ENCODE measurements around the gene CREBBP.

Gene CREBBP

DNA sequence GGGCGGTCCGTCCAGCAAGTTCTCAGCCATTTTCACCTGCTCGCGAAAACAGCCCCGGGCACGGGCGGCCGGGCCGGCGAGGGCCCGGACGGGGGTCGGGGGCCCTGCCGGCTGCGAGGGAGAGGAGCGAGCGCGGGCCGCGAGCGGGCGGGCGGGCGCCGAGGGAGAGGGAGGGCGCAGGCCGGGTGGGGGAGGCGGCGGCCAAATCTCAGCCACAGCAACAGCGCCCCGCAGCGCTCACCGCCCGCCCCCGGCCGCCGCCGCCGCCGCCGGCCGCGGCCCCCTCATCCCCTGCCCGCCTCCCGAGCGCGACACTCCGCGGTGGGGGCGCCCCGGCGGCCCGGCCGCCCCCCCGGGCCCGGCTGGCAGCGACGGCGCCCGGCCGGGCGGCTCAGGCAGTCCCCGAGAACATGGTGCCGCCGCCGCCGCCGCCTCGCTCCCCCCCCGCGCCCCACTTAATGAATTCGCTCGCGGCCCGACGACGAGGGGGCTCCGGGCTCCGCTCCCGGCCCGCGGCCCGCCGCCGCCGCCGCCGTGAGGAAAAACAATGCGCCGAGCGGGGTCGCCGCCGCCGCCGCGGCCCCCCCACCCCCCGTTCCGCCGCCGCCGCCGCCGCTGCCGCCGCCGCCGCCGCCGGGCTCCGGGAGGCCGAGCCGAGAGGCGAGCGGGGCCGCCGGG lies 487 bp downstream of the CREBBP start:
- DNase-seq (ENCODE audit: low read depth), result no peak

DNA sequence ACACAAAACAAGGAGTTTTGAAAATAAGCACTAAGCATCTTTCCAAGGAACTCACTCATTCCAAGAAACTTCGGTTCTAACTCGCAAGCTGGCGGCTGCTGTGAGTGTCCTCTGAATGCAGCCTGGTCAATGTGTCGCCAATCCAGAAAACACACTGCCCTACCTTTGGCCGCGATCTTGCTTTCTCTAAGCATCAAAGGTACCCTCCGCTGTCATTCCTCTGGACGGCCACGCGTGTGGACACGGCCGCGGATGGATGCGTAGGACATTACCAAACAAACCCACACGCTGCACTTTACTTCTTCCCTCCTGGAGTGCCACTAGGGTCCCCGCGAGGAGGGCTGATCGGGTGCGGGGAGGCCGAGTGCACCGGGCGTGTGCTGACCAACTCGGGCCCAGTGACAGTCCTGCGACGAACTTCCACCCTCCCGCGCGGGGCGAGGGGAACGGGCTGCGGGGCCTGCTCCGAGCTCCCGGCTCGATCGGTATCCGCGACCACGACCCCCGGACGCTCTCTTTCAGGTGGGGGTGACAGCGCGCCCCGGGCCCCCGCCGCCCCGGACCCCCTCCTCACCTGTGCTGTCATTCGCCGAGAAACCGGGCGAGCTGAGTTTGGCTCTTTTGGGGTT lies 1.1 kb downstream of the CREBBP start:
- DNase-seq (ENCODE audit: low read depth), result no peak

DNA sequence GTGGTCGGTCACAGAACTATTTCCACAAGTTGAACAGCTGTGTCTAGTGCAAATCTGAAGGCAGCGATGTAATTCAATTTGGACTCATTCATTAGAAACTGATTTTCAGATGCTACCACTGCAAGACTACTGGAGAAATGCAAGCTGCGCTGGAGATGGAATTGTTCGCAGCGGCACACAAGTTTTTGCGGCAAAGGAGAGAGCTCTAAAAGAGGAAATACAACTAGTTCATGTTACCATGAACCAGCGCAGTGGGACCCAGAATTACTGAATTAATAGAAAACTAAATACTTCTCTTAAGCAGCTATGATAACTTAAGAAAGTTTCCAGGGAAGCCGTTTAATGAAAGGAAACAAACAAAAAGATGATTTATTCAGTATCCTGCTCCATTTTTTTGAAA lies 1.9 kb downstream of the CREBBP start:
- DNase-seq (ENCODE audit: low read depth), result no peak

DNA sequence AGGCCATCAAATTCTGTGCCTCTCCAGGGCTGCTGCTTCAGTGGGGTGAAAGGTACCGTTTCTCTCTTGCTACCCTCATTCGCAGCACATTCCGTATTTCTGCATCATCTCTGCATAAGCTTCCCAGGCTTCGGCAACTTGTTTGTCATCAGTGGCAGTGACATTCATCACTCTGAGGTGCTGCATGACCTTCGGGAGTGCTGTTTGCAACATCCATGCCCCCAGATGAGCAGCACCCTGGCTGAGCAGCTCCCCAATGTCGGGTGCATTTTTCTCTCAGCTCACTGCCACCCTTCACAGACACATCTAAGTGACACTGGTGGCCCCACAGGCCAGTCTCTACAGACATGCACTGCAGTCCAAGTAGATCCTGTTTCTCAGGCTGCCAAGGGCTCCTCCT lies 3.8 kb downstream of the CREBBP start:
- no peak for DNase-seq (ENCODE audit: low read depth)

DNA sequence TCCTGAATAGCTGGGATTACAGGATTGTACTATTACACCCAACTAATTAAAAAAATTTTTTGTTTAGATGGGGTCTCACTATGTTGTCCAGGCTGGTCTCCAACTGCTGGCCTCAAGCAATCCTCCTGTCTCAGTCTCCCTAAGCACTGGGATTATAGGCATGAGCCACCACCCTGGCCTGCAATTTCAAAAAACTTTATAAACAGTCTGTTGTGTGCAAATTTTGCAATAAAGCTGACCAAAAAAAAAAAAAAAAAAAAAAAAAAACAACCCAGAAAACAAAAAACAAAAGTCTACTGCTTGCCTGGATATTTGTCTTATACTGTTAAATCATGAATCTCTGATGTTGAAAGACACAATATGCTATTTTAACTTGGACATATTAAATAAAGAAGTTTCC lies 4.4 kb downstream of the CREBBP start:
- no peak for DNase-seq (ENCODE audit: low read depth)

DNA sequence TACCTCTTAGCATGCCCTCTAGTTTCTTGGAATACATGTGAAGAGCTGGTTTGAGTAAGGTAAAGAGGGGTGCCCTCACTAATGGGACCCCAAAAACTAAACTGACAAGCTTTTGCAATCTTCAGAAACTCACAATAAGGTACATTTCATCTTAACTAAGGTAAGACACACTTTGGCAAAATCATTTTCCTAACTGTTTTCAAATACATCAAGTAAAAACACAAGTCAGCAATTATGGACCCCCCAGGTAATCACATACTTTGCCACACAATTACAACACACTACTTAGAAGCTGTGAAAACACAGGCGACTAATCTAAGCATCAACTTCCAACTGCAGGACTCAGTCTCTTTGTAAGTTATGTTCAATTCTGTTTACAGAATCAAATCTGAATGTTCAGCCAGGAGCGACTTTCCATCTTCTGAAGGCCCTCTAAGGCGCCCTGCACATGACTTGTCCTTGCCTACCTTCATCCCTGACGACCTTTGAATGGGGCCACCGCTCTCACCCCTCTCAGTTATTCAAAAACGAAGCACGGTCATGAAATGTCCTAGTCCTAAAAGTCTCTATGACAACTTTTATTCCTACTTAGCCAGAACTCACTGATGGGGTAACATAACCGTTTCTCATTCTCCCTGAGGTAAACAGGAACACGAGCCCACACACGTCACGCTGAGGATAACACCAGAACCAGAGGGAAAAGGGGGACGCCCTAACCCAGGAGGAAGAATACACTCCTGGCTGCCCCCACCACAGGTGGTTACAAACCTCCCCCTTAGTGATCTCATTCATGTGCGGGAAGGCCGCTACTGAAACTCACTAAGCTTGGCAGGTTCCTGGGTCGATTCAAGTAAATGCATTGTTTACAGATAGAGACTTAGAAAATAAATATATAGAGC lies 5.5 kb downstream of the CREBBP start:
- no peak for DNase-seq (ENCODE audit: low read depth)

DNA sequence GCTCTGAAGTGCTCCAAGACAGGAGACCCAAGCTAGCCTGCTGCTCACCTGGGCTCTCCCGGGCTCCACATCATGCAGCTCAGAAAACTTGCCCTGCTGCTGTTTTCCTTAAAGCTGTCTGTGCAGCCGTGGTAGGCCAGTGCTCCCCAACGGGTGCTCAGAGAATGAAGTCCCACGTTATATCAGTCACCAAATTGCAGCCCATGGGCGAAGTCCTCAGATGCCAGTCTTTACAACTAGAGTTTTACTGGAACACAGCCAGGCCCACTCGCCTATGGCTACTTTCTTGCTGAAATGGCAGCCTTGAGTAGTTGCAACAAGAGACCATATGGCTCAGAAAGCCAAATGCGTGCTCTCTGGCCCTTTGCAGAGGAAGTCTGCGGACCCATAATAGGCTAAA lies 6.3 kb downstream of the CREBBP start:
- no peak for DNase-seq (ENCODE audit: low read depth)

DNA sequence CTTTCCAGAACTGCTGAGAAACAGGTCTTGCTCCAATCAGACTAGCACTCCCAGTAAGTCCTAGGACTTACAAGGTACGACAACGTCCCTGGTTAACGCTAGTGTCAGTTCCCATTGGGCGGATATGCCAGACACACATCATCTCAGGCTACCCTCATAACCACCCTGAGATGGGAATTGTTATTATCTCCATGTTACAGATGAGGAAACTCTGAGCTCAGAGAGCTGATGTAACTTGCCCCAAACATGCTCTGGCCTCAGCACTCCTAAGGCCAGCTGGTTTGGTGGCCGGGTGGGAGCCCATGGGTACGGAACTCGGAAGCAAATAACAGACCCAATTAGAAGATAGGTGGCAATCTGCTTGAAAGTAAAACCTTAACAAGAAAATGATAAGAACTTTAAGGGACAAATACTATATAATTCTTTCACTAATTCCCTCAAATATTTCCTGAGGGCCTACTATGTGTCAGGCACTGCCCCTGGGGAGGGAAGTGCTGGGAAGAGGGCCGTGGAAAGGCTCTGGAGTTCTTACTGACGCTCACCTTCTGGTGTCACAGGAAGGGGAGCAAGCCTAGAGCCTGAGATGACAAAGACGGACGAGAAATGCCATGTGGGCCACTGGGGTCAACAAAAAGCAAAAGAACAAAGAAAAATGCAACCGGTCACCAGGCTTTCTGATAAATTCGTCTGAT lies 6.9 kb downstream of the CREBBP start:
- DNase-seq (ENCODE audit: low read depth), result no peak

DNA sequence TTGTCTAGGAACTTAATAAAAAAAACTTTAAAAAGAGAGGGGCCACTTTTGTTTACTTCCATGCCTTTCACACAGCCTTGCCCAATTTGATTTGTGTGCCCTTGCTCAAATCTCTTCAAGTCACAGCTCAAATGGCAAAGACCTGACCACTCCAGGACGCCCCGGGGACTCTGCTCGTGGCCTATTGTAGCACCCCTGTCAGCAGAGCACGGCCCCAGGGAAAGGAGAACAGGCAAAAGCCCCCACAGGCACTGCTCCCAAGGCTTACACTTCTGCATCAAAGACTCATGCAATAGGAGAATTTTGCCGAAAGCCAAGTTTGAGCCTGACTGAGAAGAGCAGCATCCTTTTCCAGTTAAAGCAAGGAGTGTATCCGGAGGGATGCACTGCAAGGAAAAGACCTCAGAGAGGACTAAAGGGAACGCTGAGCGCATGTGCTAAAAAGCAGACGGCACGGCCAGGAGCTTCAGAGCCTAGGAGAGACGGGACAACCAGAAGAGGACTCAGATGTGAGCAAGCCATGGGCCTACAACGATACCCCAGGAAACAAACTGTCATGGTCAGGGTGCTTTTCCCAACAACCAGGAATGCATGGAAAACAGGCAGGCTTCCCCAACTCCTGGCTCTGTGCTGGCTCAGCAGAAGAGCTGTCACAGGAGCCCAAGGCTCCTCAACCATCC lies 8.2 kb downstream of the CREBBP start:
- DNase-seq (ENCODE audit: low read depth), result no peak

DNA sequence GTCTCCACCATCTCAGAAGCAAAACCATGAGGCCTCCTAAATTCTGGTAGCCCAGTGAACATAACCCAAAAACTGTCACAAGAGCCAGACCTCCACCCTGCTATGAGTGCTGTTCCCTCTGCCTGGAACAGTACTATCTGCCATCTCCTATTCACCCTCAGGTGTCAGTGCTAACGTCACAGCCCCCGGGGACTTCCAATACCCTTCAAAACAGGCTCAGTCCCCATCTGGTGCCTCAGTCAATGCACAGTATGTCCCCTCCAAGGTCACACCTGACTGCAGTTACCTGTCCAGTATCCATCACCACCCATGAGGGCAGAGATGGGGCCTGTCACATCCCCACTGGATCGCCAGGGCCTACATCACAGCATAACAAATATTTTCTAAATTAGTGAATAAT lies 11.5 kb downstream of the CREBBP start:
- DNase-seq (ENCODE audit: low read depth), result no peak

DNA sequence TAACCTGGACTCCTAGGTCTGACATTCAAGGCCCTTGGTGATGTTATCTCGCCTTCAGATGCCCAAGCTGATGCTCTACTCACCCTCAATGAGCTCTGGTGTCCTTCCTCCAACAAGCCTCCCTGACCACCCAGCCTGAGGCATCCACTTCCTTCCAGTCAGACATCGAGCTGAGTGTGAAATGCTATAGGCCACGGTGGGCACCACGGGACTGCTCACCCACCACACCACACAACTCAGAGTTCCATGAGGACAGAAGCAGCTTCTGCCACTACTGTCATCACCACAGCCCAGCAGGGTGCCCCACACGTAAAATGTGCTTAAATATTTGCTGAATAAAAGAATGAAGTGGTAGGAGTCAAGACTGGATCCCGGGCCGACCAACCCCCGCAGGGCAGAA lies 12.0 kb downstream of the CREBBP start:
- DNase-seq (ENCODE audit: low read depth), result no peak

DNA sequence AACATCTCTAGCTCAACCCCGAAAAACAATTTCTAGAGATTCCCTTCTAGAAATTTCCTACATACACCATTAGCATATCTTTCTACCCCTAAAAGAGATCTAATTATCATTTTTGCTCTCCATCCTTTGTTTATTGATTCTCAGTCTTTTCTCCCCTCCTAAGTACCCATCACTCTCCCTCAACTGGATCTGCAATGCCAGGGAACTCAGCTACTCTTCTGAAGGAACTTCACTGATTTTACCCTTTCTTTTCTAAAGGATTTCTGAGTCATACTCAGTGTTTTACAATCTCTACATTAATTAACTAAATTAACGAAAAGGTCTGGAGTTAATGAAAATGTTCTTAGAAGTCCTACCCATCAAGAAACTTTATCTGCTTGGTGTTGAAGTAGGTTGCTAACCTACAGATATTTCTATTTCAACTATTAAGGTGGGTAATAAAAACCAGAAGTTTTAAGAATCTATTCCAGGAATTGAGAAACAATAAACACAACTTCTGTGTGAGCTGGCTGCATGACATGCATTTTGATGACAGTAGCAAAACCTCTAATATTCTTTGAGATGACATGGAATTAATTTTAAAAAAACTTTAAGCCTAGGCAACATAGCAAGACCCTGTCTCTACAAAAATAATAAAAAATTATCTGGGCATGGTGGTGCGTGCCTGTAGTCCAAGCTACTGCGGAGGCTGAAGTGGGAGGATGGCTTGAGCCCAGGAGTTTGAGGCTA lies 13.6 kb downstream of the CREBBP start:
- DNase-seq (ENCODE audit: low read depth), result no peak

DNA sequence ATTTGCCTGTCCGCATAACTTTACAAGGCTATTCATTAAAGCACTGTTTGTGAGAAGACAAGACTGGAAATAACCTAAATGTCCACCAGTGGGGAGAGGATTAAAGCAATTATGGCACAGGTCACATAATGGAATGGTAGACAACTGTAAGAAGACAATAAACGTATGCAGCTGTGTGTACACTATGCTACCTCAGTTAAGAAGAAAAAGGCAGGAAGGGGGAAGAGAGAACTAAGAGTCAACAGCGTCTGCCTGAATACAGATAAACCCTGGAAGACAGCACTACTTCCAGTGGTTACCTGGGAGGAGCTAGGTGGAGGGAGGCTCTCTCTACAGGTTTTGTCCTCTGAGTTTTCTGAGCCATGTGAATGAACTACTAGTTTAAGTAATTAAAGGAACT lies 15.3 kb downstream of the CREBBP start:
- DNase-seq (ENCODE audit: low read depth), result no peak

DNA sequence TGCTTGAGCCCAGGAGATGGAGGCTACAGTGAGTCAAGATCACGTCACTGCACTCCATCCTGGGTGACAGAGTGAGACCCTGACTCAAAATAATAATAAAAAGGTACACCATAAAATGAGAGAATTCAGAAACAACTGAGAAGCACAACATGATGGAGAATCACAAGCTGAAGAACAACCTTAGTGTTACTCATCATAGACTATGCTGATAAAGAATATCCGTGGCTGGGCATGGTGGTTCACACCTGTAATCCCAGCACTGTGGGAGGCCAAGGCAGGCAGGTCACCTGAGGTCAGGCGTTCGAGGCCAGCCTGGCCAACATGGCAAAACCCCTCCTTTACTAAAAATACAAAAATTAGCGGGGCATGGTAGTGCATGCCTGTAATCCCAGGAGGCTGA lies 16.0 kb downstream of the CREBBP start:
- no peak for DNase-seq (ENCODE audit: low read depth)

DNA sequence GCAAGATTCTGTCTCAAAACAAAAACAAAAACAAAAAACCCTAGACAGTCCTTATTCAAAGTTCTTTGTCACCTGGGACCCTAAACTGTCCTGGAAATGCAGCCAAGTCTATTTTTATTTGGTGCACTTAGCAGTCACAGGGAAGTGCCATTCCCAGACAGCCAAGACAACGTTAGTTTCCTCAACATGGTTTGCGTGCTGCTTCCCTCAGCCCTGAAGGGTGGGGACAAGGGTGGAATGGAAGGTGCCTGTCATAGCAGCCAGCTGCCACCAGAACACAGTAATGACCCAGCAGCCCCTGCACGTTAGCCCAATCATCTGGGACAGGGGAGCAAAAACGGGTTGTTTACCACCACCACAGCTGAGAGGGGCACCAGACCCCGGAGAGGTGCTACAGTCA lies 16.9 kb downstream of the CREBBP start:
- no peak for DNase-seq (ENCODE audit: low read depth)

DNA sequence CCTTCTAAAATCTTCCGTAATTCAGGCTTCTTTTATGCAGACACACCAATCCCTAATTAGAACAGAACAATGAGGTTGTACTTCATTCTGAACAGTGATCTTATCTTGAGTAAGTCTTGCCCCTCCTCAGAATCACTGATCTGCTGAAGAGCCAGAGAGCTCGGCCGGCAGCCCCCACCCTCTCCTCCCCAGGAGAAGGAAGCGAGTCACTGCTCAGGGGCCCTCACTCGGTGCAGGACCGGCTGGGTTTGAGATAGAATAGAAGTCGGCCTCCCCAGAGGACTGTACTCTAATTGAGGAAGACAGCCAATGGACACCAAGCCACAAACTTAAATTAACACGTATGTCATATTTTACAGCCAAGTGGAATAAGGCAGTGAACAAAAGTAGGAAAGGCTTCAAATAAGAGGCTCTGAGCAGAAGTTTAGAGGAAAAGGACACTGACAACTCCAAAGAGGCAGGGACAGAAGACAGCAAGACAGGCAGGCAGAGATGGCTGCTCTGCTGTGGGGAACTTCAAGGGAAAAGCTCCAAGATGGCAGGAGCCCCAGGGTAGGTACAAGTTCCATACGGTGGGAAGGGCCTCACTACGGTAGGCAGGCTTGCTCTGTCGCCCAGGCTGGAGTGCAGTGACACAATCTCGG lies 18.6 kb downstream of the CREBBP start:
- no peak for DNase-seq (ENCODE audit: low read depth)

DNA sequence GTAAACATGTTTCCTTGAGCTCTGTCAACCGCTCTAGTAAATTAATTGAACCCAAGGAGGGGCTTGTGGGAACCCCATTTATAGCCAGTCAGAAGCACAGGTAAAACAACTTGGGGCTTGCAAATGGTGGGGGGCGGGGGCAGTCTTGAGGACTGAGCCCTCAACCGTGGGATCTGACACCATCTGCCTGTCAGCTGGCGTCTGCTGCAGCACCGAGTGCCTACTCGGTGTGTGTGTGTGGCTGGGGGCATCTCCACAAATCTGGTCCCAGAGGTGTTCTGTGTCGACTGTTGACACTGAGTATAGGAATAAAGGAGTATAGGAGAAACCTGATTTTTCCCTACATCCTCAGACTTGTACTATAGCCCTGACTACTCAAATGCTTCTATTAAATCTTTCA lies 20.6 kb downstream of the CREBBP start:
- DNase-seq (ENCODE audit: low read depth), result no peak

DNA sequence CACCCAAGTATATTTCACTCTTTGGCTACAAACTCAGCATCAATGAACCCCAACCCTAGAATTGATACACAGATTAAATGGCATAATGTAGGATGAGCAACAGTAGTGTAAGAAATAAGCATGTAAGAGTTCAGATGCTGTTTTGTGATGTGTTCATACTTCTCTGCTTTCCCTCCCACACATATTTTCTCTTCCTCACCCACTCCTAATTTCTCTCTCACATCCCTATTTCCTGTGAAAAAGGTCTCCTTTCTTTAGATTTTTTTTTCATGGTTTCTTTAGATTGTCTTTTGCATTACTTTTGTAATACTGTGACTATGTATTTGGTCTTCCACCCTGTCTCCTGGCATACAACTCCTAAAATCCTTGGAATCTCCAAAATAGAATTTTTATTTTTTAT lies 21.7 kb downstream of the CREBBP start:
- DNase-seq (ENCODE audit: low read depth), result no peak

DNA sequence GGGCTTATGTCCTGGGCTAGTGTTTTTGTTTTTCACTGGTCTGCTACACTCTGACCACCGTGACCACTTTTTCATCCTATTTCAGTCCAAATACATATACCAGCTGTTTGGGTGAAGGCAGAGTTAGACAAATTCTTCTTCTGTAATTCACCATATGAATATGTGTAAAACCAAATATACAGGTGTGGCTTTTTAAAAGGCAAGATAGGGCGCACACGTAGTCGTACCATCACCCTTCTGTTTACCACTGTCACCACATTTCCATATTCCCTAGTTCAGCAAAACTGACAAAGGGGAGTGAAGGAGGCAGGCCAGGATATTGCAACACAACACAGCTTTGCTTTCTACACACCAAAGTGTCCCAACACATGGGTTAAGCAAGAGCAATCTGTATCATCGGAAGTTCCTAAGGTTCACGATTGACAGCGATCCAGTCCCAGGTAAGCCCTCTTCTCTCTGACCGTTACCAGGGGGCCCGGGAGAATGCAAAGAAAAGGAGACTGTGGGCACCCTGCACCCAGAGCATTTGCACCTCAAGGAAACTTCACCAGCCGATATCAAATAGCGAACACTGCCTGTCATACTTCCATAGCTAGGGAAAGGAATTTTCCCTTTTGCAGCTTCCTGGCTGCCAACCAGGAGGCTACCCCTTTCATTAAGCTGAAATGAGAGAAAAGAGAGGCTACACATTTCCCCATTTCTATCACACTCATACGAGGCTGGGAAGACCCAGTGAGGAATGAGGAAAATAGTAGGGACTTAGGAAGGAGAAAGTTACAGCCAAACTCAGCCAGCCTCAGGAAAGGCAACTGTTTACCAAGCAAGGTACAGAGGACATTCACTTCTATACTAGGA lies 23.1 kb downstream of the CREBBP start:
- no peak for DNase-seq (ENCODE audit: low read depth)

All from CMK (cell line).